ENCODE measurements around the gene SLC16A2. TPM values are rescaled to one million over a fixed set of nuclear protein-coding genes. Genes with fewer than 3 reads are reported as not detected.
A peak's percentile ranks its signal among the peaks of the same experiment; 100 is the strongest.

Gene SLC16A2
- total and polyA plus RNA-seq, 9 donors = 8.1 to 41.4 (median 24.1) TPM

- Histone ChIP-seq H3K4me3 (no peak overlapping the region), H3K9me3 (no peaks in the 10 kb centered on the region), H3K36me3 (no peaks in the 10 kb centered on the region), H3K27me3 (no peaks in the 10 kb centered on the region), H3K27ac (no peak overlapping the region), H3K4me1 (ENCODE audit: insufficient read depth) (no peaks in the 10 kb centered on the region)
- TF ChIP-seq POLR2A (IDR thresholded peaks at IDR 0.05) (no peak), CTCF (IDR thresholded peaks at IDR 0.05) (no peak), EP300 (IDR thresholded peaks at IDR 0.05) (no peak)
- no peak for DNase-seq
- intact Hi-C loops (cut with DNase I) = no loop called here
- 83 to 89% (median 83%) methylated on average over 2 of the region's 2 CpGs for WGBS, 3 donors
These were observed 98.6 kb downstream of the SLC16A2 start for GRCh38 chrX:74519870-74520269.

GRCh38 chrX:74520291-74520690 is 99.0 kb downstream of the SLC16A2 start:
- WGBS, 3 donors = 54 to 72% (median 61%) methylated on average over 3 of the region's 3 CpGs
- DNase-seq = no peak
- no peaks in the 10 kb centered on the region for H3K36me3 ChIP-seq
- H3K4me1 ChIP-seq (ENCODE audit: insufficient read depth) = no peaks in the 10 kb centered on the region
- no peak for TF ChIP-seq CTCF (IDR thresholded peaks at IDR 0.05)
- no peak for TF ChIP-seq EP300 (IDR thresholded peaks at IDR 0.05)
- no peak for TF ChIP-seq POLR2A (IDR thresholded peaks at IDR 0.05)
- H3K27me3 ChIP-seq = no peaks in the 10 kb centered on the region
- no peak overlapping the region for H3K27ac ChIP-seq
- no peaks in the 10 kb centered on the region for H3K9me3 ChIP-seq
- no peak overlapping the region for H3K4me3 ChIP-seq
- intact Hi-C loops (cut with DNase I) = no loop called here

GRCh38 chrX:74520896-74521295 is 99.6 kb downstream of the SLC16A2 start:
- H3K4me3 ChIP-seq = no peak overlapping the region
- no peak for DNase-seq

GRCh38 chrX:74521961-74522751 is 100.9 kb downstream of the SLC16A2 start:
- H3K27ac ChIP-seq = no peak overlapping the region
- peak in 2 of 5 donors; percentile 12 to 30 for DNase-seq
- H3K27me3 ChIP-seq = no peaks in the 10 kb centered on the region
- no peaks in the 10 kb centered on the region for H3K36me3 ChIP-seq
- no peaks in the 10 kb centered on the region for H3K4me1 ChIP-seq (ENCODE audit: insufficient read depth)
- WGBS, 3 donors = 51 to 57% (median 54%) methylated on average over 9 of the region's 9 CpGs
- H3K9me3 ChIP-seq = no peaks in the 10 kb centered on the region
- intact Hi-C loops (cut with DNase I) = no loop called here
- no peak overlapping the region for H3K4me3 ChIP-seq
- TF ChIP-seq POLR2A (IDR thresholded peaks at IDR 0.05) (no peak), CTCF (IDR thresholded peaks at IDR 0.05) (no peak)

More at GRCh38 chrX:74520896-74521295, 99.6 kb downstream of the SLC16A2 start:
- WGBS, 3 donors = 88 to 92% (median 90%) methylated on average over 8 of the region's 8 CpGs
- Histone ChIP-seq H3K36me3 (no peaks in the 10 kb centered on the region), H3K9me3 (no peaks in the 10 kb centered on the region), H3K4me1 (ENCODE audit: insufficient read depth) (no peaks in the 10 kb centered on the region), H3K27ac (no peak overlapping the region), H3K27me3 (no peaks in the 10 kb centered on the region)
- no peak for TF ChIP-seq POLR2A (IDR thresholded peaks at IDR 0.05)
- intact Hi-C loops (cut with DNase I) = no loop called here

GRCh38 chrX:74523224-74523623 is 101.9 kb downstream of the SLC16A2 start:
- H3K27ac ChIP-seq = no peak overlapping the region
- WGBS, 3 donors = 56 to 59% (median 59%) methylated on average over 1 of the region's 1 CpG

More at GRCh38 chrX:74523224-74523623, 101.9 kb downstream of the SLC16A2 start:
- no peaks in the 10 kb centered on the region for H3K27me3 ChIP-seq
- H3K4me3 ChIP-seq = no peak overlapping the region
- no peaks in the 10 kb centered on the region for H3K36me3 ChIP-seq
- H3K4me1 ChIP-seq (ENCODE audit: insufficient read depth) = no peaks in the 10 kb centered on the region
- H3K9me3 ChIP-seq = no peaks in the 10 kb centered on the region
- no peak for DNase-seq
- TF ChIP-seq POLR2A (IDR thresholded peaks at IDR 0.05) = no peak
- no peak for TF ChIP-seq EP300 (IDR thresholded peaks at IDR 0.05)
- intact Hi-C loops (cut with DNase I) = no loop called here

All from ovary (tissue), 9 donors.